Heart left ventricle (tissue), 13 donors: ENCODE data around the gene WBP2NL.

Source experiments
- CTCF ChIP-seq, 12 donors: fragments of 200-600 bp; sonication (generic) in 4 of 12; IDR thresholded peaks; one replicate each; pipeline versions ENCODE4 v1.5.0 to v1.8.0; 2018 to 2022; ENCODE audit warnings: antibody characterized with exemption in 12 of 12, mild to moderate bottlenecking in 5 of 12
- POLR2A ChIP-seq, 2 donors: fragments of 450-650 bp; IDR thresholded peaks; one replicate each; pipeline ENCODE4 v1.6.1; 2017; ENCODE audit warnings: antibody characterized with exemption in 2 of 2, mild to moderate bottlenecking in 2 of 2, moderate library complexity in 2 of 2
- donor health status: ischemic (EF 13 %, LVEDD 7.1; RV severe dilation, severe dysfunction).
- donor health status: DM: no; HTN: yes; CAD: no.
- donor health status: DM: no; HTN: no; CAD: no.
- donor health status: ischemic (EF 25% LVEDD 6.9; RV normal size, moderate dysfunction).
- donor health status: ischemic (EF 25% LVEDD 5.7; RV mildly dilated, moderate dysfunction).
- donor health status: ischemic (EF 35%, LVEDD 5.7; RV mildly dilated, moderate dysfunction).
- donor health status: nonischemic (EF 11% LVEDD 7.7; RV severe dilation, severe dysfunction).
- donor health status: DM: yes; HTN: yes; CAD: no.
- donor health status: PGD.
- donor health status: ischemic (EF 29% LVEDD 5.4; RV normal size, mild dysfunction).
- donor health status: nonischemic (EF 23%, LVEDD 6.1; RV moderate dilation, normal function).

- TF ChIP-seq CTCF (IDR thresholded peaks at IDR 0.05) (no peak), POLR2A (IDR thresholded peaks at IDR 0.05) (no peak)
These were observed 68.3 kb downstream of the WBP2NL start for GRCh38 chr22:42066937-42067336.
